GM21447 (cell line): ENCODE data around the gene KCND3.

Experiments
- ATAC-seq: cut with Tn5 transposase; IDR thresholded peaks from one replicate; pipeline ENCODE4 v1.9.1; 2021; ENCODE audit not compliant: unreplicated experiment

Gene KCND3

GRCh38 chr1:111786669-111787207, 202.7 kb downstream of the KCND3 start:
- no peak for ATAC-seq

DNA sequence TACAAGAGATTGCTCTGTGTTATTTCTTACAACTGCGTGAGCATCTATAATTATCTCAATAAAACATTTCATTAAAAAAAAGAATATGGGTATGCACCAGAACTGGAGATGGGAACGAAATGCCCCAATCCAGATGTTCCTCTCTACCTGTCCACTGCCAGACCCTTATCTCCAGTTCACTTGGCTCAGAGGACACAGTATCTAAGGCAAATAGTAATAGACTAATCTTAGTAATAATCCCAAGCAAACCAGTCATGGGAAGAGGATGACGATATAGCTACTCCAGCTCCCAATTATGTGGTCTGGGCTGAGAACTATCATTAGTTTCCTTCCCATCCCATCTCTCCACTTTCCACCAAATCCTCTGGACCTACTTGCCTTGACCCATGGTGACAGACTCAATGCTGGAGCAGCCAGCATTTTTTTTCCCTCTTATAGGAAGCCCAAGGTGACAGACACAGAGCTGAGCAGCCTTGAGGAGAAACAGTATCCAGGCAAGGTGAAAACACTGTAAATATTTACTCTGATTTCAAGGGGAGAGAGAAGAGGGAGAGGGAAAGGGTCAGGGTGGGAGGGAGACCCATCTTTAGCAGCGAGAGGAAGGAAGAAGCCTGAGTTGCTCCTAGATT, 205.1 kb downstream of the KCND3 start:
- ATAC-seq: no peak

DNA sequence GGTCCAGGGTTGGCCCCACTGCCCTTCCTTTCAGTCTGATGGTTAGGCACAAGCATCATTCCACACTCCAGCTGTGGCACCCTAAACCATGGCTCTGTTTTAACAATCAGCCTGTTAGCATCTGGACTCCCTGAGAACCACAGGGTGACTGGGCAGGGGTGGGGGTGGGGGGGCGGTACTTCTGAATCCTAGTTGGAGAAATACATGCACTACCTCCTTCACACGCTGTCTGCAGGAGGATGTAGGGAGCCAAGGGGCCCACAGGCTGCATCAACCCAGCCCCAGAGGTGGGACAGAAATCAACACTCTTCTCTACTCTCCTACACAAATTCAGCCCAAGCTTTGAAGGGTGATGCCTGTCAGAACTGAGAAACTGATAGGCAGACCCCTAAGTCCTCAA, 209.9 kb downstream of the KCND3 start:
- ATAC-seq: no peak

DNA sequence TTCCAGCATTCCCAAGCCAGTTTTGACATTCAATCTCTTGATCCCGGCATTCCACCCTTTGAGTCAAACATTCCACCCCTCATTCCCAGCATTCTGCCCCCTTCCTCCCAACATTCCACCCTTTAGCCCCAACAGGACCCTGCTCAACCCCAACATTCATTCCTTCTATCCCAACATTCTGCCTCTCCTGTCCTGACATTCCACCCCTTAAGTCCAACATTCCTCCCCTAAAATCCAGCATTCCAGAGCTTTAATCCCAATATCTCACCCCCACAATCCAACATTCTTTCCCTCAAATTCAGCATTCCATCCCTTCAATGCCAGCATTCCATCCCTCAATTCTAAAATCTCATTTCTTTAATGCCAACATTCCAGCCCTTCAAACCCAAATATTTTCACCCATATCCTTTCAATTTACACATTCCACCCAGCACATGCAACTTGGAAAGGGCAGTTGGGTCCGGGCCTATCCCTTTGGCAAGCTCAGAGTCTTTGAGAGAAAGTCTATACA, 210.9 kb downstream of the KCND3 start:
- ATAC-seq: no peak

- no peak for ATAC-seq
These were observed 211.4 kb downstream of the KCND3 start for GRCh38 chr1:111778066-111778465.

DNA sequence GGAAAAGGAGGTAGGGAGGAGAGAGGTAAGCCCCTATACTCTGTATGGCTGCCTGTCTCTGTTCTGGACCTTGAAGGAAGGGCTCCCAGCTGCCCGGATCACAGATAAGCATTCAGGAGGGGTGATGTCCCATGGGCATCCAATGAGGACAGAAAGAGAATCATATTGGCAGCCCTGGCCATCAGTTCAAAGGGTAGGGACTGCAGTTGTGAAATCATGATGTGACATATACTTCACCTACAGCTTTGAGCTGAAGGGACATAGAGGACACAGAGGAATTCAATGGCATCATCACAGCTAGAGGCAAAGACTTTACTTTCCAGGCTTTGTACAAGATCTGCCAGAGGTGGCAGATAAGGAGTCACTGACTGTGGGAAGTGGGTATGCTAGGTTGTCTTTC, 212.2 kb downstream of the KCND3 start:
- no peak for ATAC-seq

- ATAC-seq: no peak
These were observed 212.6 kb downstream of the KCND3 start for GRCh38 chr1:111776861-111777260.

DNA sequence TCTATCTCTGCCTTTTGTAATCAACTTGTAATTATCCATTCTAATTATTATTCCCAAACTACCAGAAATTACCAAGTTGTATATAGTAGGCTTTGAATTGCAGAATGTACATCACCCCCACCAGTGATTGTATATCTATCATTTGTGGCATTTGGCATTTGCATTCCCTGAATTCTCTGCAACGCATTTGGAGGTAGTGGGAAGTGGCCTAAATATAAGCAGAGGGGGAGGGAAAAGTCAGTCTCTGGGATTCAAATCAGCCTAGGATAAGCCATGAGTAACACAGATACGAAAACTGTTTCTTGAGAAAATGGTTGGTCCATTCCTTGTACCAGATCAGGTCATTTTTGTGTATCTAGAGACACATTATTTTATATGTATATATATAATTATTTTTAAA, 213.1 kb downstream of the KCND3 start:
- ATAC-seq: no peak

- no peak for ATAC-seq
These were observed 213.5 kb downstream of the KCND3 start for GRCh38 chr1:111775966-111776365.

GRCh38 chr1:111770916-111771315, 218.6 kb downstream of the KCND3 start:
- no peak for ATAC-seq

DNA sequence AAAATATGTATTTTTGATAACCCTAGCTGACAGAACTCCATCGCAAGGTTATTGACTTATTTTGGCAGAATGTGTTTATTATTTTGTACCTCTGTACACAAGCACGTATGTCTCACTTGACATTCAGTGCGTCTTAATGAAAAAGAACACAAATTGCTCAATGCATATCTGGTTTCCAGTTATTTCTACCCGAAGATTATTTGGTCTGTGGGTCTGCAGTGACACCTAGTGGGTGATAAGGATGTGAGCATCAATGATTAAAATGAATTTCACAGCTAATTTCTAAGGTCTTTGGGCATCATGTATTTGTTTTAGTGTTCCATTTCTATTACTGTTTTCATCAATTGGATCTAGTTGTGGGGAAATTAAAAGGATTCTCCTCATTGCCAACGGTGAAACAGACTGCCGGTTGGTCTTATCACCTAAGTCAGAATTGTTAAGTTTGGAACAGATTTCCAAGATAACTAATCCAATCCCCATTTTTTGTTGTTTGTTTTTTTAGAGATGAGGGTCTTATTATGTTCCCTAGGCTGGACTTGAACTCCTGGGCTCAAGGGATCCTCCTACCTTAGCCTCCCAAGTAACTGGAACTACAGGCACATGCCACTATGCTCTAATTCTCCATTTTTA, 219.8 kb downstream of the KCND3 start:
- ATAC-seq: no peak

- ATAC-seq: no peak
These were observed 220.8 kb downstream of the KCND3 start for GRCh38 chr1:111768625-111769024.

DNA sequence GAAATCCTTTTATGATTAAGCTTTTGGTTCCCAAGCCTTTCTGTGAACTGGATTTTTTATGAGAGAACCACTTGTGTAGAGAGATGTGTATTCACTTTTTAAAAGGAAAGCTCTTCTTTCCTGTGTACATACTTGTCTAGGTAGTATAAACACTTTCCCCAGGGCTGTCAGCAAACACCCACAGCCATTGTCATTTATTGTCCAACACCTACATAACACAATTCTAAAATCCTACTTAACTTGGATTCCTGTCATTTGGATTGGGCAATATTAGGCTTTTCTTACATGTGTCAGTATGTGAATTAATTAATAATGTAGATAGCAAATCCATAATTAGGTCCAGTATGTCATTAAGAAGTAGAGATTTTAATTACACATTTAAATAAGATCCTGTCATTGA, 221.4 kb downstream of the KCND3 start:
- ATAC-seq: no peak

- no peak for ATAC-seq
These were observed 227.1 kb downstream of the KCND3 start for GRCh38 chr1:111762332-111762731.

- no peak for ATAC-seq
These were observed 227.8 kb downstream of the KCND3 start for GRCh38 chr1:111761717-111762116.

- ATAC-seq: no peak
These were observed 231.1 kb downstream of the KCND3 start for GRCh38 chr1:111758373-111758772.

DNA sequence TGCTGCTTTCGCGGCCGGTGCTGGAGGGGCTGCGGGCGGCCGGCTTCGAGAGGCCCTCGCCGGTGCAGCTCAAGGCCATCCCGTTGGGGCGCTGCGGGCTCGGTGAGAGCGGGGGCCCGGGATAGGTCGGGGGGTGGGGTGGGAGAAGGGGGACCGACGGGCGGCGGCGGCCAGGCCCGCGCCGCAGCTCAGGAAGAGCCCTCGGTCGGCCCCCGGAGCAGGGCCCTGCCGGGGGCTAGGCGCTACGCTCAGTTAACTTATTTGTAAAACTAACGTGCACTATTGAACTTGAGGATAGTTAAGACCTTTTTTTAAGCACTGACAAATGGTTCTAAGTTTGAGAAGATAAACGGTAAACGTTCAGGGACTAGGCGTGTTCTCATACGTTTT, 233.3 kb downstream of the KCND3 start:
- peak; percentile 6 for ATAC-seq

DNA sequence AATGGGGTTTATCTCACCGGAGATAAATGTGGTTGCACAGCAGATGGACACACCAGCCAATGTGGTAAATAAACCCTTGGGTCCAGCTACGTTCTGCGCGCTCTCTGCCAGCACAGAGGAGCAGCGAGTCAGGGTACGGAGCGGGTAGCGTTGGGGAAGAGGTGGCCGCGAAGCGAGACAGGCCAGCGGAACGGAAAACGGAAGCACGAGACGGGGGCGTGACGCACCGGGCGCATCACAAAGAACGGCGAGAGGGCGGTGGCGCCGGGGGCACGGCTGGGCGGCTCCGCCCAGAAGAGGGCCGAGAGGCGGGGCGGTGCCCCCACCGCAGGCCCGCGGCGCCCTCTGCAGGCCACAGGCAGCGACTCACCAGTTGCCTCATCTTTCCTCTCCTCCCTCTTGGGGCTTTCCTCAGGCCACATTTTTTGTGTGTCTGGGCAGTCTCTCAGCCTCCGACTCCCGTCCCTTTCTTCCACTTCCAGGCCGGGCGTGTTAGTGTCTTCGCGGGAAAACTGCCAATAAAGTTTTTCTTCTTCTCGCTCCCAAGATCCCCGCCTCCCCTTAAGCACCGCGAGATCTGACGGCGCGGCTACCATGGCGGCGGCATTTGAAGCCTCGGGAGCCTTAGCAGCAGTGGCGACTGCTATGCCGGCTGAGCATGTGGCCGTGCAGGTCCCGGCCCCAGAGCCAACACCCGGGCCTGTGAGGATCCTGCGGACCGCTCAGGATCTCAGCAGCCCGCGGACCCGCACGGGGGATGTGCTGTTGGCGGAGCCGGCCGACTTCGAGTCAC, 233.9 kb downstream of the KCND3 start, which contains the start of gene DDX20:
Gene DDX20, plus strand, starts transcription at position 571 of the 793 bp plus-strand sequence. Its CDS starts 24 bp downstream, at position 595.
- peak; percentile 87 for ATAC-seq

GRCh38 chr1:111754984-111755330, 234.5 kb downstream of the KCND3 start:
- peak; percentile 10 for ATAC-seq

- no peak for ATAC-seq
These were observed 237.4 kb downstream of the KCND3 start for GRCh38 chr1:111751906-111752575.

- no peak for ATAC-seq
These were observed 238.6 kb downstream of the KCND3 start for GRCh38 chr1:111750856-111751255.
